ENCODE measurements around the gene GCNT2.
"Not testable (repeated sequence)": the region's sequence is repeated elsewhere in the genome, so short reads cannot be mapped to it uniquely, and the experiment has no call there.

GCNT2 gene

DNA sequence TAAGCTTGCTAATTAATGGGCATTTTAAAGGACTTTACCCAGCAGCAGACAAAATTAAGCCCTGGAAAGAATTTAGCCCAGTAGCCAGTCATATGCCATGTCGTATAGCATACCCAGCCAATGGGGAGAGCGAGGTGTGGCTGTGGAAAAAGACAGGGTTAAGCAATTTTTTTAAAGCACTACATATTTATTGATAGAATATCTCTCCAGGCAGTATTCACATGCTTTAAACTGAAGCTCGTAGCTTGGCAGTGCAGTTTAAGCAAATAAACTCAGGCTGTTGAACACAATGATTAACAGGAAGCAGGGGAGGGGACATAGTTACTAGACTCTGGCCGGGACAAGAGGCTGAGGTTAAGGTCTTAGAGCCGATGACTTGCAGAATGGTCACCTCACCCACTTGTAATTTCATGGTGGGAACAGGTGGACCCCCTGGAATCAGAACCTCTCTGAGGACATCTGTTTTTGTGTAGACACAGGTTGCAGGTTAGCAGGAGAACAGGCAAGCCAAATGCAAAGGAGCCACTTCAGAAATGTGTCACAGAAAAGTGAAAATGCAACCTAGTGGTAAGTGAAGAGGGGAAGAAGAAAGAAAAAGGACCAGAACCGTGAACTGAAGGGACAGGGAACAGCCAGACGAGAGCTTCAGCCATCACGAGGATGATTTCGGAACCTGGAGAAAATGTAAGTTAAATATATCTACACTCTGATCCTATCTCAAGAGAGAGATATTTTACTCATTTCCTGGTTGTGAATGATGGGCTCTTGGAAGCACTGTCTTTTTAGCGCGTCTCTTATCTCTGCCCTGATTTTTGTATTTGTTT, 7.2 kb downstream of the GCNT2 start:
- DNase-seq (ENCODE audit: extremely low read depth, low read depth), result no peak
- TF ChIP-seq, protein P1, sequence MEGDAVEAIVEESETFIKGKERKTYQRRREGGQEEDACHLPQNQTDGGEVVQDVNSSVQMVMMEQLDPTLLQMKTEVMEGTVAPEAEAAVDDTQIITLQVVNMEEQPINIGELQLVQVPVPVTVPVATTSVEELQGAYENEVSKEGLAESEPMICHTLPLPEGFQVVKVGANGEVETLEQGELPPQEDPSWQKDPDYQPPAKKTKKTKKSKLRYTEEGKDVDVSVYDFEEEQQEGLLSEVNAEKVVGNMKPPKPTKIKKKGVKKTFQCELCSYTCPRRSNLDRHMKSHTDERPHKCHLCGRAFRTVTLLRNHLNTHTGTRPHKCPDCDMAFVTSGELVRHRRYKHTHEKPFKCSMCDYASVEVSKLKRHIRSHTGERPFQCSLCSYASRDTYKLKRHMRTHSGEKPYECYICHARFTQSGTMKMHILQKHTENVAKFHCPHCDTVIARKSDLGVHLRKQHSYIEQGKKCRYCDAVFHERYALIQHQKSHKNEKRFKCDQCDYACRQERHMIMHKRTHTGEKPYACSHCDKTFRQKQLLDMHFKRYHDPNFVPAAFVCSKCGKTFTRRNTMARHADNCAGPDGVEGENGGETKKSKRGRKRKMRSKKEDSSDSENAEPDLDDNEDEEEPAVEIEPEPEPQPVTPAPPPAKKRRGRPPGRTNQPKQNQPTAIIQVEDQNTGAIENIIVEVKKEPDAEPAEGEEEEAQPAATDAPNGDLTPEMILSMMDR (IDR thresholded peaks at IDR 0.05; ENCODE audit: low read depth, low read length, missing control alignments), result no peak
- H3K4me3 ChIP-seq (replicated peaks; ENCODE audit: low read depth, low read length), result no peak overlapping the region

DNA sequence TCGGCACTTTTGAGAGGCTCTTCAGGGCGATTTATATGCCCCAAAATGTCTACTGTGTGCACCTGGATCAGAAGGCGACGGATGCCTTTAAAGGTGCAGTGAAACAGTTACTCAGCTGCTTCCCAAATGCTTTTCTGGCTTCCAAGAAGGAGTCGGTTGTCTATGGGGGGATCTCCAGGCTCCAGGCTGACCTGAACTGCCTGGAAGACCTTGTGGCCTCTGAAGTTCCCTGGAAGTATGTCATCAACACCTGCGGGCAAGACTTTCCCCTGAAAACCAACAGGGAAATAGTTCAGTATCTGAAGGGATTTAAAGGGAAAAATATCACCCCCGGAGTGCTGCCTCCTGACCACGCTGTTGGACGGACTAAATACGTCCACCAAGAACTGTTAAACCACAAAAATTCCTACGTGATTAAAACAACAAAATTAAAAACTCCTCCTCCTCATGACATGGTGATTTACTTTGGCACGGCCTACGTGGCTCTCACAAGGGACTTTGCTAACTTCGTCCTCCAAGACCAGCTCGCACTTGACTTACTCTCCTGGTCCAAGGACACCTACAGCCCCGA, 8.2 kb downstream of the GCNT2 start:
- no peak for DNase-seq (ENCODE audit: extremely low read depth, low read depth)
- no peak overlapping the region for H3K4me3 ChIP-seq (replicated peaks; ENCODE audit: low read depth, low read length)
- TF ChIP-seq, protein P1 (IDR thresholded peaks at IDR 0.05; ENCODE audit: low read depth, low read length, missing control alignments), result no peak

DNA sequence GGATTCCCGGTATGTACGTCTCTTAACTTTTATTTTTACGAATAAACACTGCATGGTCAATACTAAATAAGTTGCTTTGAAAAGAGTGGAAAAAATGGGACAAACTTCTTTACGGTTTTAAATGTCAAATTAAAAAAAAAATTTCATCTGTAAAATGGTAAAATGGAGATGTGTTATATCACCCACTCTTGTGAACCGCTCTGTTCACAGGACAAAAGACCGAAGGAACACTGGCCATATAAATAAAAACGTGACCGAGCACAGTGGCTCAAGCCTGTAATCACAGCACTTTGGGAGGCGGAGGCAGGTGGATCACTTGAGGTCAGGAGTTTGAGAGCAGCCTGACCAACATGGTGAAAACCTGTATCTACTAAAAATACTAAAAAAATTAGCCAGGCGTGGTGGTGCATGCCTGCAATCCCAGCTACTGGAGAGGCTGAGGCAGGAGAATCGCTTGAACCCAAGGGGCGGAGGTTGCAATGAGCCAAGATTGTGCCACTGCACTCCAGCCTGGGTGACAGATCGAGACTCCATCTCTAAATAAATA, 8.8 kb downstream of the GCNT2 start:
- not testable (repeated sequence) for DNase-seq (ENCODE audit: extremely low read depth, low read depth); H3K4me3 ChIP-seq (replicated peaks; ENCODE audit: low read depth, low read length)

DNA sequence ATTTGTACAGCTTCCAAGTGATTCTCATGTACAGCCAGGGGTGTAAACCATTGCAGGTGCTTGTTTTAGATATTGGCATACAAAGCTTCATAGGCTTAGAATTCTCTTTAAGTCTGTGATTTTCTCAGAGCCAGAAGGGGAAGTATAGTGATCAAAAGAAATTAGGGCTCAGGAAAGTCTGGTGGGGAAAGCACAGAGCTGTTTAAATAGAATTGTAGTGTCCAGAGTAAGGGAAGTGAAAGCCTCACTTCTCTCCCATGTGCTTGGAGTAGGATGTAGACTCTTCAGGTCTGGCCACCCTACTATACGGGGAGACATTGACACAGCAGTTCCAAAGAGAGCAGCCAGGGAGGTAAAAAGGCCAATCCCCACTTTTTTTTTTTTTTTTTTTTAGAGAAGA, 10.4 kb downstream of the GCNT2 start:
- TF ChIP-seq, protein P1 (IDR thresholded peaks at IDR 0.05; ENCODE audit: low read depth, low read length, missing control alignments), result no peak
- no peak for DNase-seq (ENCODE audit: extremely low read depth, low read depth)
- H3K4me3 ChIP-seq (replicated peaks; ENCODE audit: low read depth, low read length), result no peak overlapping the region

DNA sequence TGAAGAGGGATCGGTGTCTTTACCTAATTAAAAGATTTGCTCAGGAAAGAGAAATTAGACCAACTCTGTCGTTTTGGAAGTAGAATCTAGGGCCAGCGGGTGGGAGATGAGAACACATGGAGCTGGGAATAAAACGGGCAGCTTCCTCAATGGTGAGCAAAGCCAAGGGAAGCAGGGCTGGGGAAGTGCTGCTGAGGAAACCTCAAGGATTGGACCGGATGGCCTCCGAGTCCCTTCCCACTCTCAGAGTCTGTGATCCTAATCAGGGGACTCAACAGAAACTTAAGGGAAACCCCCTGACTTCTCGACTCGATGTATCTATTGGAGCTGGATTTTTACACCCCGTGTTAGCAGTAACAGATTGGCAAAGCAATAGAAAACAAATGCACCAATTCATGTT, 10.8 kb downstream of the GCNT2 start:
- TF ChIP-seq, protein P1 (IDR thresholded peaks at IDR 0.05; ENCODE audit: low read depth, low read length, missing control alignments), result no peak
- no peak overlapping the region for H3K4me3 ChIP-seq (replicated peaks; ENCODE audit: low read depth, low read length)
- DNase-seq (ENCODE audit: extremely low read depth, low read depth), result no peak

DNA sequence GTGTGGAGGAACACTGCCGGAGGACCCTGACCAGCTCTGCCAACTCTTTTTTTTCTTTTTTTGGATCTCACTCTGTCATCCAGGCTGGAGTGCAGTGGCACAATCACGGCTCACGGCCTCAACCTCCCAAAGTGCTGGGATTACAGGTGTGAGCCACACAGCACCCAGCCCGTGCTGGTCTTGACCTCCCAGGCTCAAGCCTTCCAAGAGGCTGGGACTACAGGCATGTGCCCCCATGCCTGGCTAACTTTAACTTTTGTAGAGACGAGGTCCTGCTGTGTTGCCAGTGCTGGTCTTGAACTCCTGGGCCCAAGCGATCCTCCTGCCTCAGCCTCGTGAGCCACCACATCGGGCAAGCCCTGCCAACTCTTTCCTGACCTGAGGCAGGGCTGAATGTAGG, 11.2 kb downstream of the GCNT2 start:
- DNase-seq (ENCODE audit: extremely low read depth, low read depth), result no peak
- H3K4me3 ChIP-seq (replicated peaks; ENCODE audit: low read depth, low read length), result no peak overlapping the region
- TF ChIP-seq, protein P1 (IDR thresholded peaks at IDR 0.05; ENCODE audit: low read depth, low read length, missing control alignments), result no peak

DNA sequence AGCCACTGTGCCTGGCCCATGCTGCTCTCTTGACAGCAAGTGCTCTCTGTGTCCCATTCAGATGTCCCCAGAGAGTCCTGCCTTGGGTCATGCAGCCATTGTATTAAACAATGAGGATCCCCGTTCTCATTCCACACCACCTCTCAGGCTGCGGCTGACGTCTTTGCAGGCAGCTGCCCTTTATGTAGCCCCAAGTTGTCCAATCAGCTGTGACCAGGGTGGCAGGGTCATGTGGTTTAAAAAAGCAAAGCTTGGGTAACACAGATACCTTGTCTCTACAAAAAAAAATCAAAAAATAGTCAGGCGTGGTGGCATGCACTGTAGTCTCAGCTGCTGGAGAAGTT, 13.2 kb downstream of the GCNT2 start:
- H3K4me3 ChIP-seq (replicated peaks; ENCODE audit: low read depth, low read length), result no peak overlapping the region
- DNase-seq (ENCODE audit: extremely low read depth, low read depth), result no peak
- TF ChIP-seq, protein P1 (IDR thresholded peaks at IDR 0.05; ENCODE audit: low read depth, low read length, missing control alignments), result no peak
